Hepatocyte (in vitro differentiated cells): Measurements from ENCODE around the gene GSG1. TPM values are rescaled to one million over a fixed set of nuclear protein-coding genes. Genes with fewer than 3 reads are reported as not detected.

Experiments
- DNase-seq: peaks from one replicate; pipeline ENCODE4 v3.0.0-alpha.2; 2016; ENCODE audit warnings: low spot score
- H2AFZ ChIP-seq: fragments of 200-600 bp; sonication (generic); 2 replicates; pipeline ENCODE4 v1.6.0; 2016; ENCODE audit warnings: antibody characterized with exemption, mild to moderate bottlenecking
- H3K27ac ChIP-seq: fragments of 200-600 bp; sonication (generic); 2 replicates; pipeline ENCODE4 v1.5.1; 2016; ENCODE audit warnings: mild to moderate bottlenecking
- H3K27me3 ChIP-seq: fragments of 200-600 bp; sonication (generic); 2 replicates; pipeline ENCODE4 v1.6.1; 2016
- H3K36me3 ChIP-seq: fragments of 200-600 bp; sonication (generic); replicated peaks from 2 replicates; pipeline ENCODE4 v1.5.1; 2016; ENCODE audit warnings: low read depth; ENCODE audit not compliant: insufficient read depth
- H3K4me1 ChIP-seq: fragments of 200-600 bp; sonication (generic); 2 replicates; pipeline ENCODE4 v1.5.1; 2016; ENCODE audit warnings: mild to moderate bottlenecking, moderate library complexity; ENCODE audit not compliant: insufficient read depth
- H3K4me2 ChIP-seq: fragments of 200-600 bp; sonication (generic); 2 replicates; pipeline ENCODE4 v1.6.0; 2016
- H3K4me3 ChIP-seq: fragments of 200-600 bp; sonication (generic); 2 replicates; pipeline ENCODE4 v1.5.1; 2016; ENCODE audit warnings: mild to moderate bottlenecking
- H3K79me2 ChIP-seq: fragments of 200-600 bp; sonication (generic); 2 replicates; pipeline ENCODE4 v1.6.0; 2017; ENCODE audit warnings: mild to moderate bottlenecking
- H3K9me2 ChIP-seq: fragments of 200-600 bp; sonication (generic); replicated peaks from 2 replicates; pipeline ENCODE4 v1.6.0; 2017; ENCODE audit warnings: mild to moderate bottlenecking; ENCODE audit not compliant: insufficient read depth
- H3K9me3 ChIP-seq: fragments of 200-600 bp; sonication (generic); 2 replicates; pipeline ENCODE4 v1.5.1; 2016; ENCODE audit warnings: low read depth, mild to moderate bottlenecking
- H4K20me1 ChIP-seq: fragments of 200-600 bp; sonication (generic); 2 replicates; pipeline ENCODE4 v1.6.0; 2016; ENCODE audit warnings: mild to moderate bottlenecking; ENCODE audit not compliant: insufficient read depth, poor library complexity, severe bottlenecking
- CTCF ChIP-seq: fragments of 200-600 bp; sonication (generic); IDR thresholded peaks from 2 replicates; pipeline ENCODE4 v1.5.1; 2016; ENCODE audit warnings: antibody characterized with exemption, mild to moderate bottlenecking; ENCODE audit not compliant: poor library complexity
- EZH2 ChIP-seq: fragments of 200-600 bp; sonication (generic); IDR thresholded peaks from 2 replicates; pipeline ENCODE4 v1.6.1; 2016; ENCODE audit warnings: antibody characterized with exemption, mild to moderate bottlenecking, borderline replicate concordance
- EZH2phosphoT487 ChIP-seq: fragments of 200-600 bp; sonication (generic); IDR thresholded peaks from one replicate; pipeline ENCODE4 v1.6.1; 2018; ENCODE audit warnings: antibody characterized with exemption, mild to moderate bottlenecking, low read depth, moderate library complexity; ENCODE audit not compliant: unreplicated experiment, severe bottlenecking
- WGBS: methylation state at CpG from one replicate; pipeline ENCODE4 v1.1.6; 2016; ENCODE audit warnings: low lambda C conversion rate; ENCODE audit errors: missing lambda C conversion rate; 5-methylcytosine and 5-hydroxymethylcytosine counted together
- polyA plus RNA-seq: library from polyadenylated mRNA; unstranded; fragments of >200 nt; fragmentation: Nextera tagmentation; extraction: Ambion mirVana; gene quantifications from 2 replicates; pipeline ENCODE4 v1.2.1, GENCODE V29; 2016
- total RNA-seq: library from RNA; depleted of rRNA; stranded (reverse); fragments of >200 nt; gene quantifications from 2 replicates; pipeline ENCODE4 v1.2.3, GENCODE V29; 2014

Gene GSG1
- total and polyA plus RNA-seq, 2 experiments from 2014 or later: 0.37 TPM; not detected in 1

GRCh38 chr12:13117029-13117428, 13.6 kb upstream of the GSG1 start:
- Histone ChIP-seq H3K9me2 (no peaks in the 10 kb centered on the region), H3K36me3 (no peaks in the 10 kb centered on the region), H3K4me1 (no peaks in the 10 kb centered on the region), H3K27me3 (no peaks in the 10 kb centered on the region), H3K9me3 (no peaks in the 10 kb centered on the region), H3K4me3 (no peak overlapping the region), H2AFZ (no peak overlapping the region), H3K4me2 (no peak overlapping the region), H3K27ac (no peak overlapping the region), H4K20me1 (no peaks in the 10 kb centered on the region), H3K79me2 (no peaks in the 10 kb centered on the region)
- no peak for DNase-seq
- 64% methylated on average over 6 of the region's 6 CpGs for WGBS
- TF ChIP-seq EZH2 (no peak), EZH2phosphoT487 (no peak), CTCF (no peak)

- H3K4me2 ChIP-seq: no peak overlapping the region
- H3K4me1 ChIP-seq: no peaks in the 10 kb centered on the region
- H2AFZ ChIP-seq: no peak overlapping the region
- H3K36me3 ChIP-seq: no peaks in the 10 kb centered on the region
- no peak overlapping the region for H3K27ac ChIP-seq
- no peak overlapping the region for H3K4me3 ChIP-seq
- H3K79me2 ChIP-seq: no peaks in the 10 kb centered on the region
- H3K9me2 ChIP-seq: no peaks in the 10 kb centered on the region
- H3K9me3 ChIP-seq: no peaks in the 10 kb centered on the region
- WGBS: 91% methylated on average over 7 of the region's 7 CpGs
- H4K20me1 ChIP-seq: no peaks in the 10 kb centered on the region
- TF ChIP-seq CTCF (no peak), EZH2phosphoT487 (no peak), EZH2 (no peak)
- DNase-seq: no peak
- no peaks in the 10 kb centered on the region for H3K27me3 ChIP-seq
These were observed 12.8 kb upstream of the GSG1 start for GRCh38 chr12:13116259-13116658.

GRCh38 chr12:13114251-13115052, 11.0 kb upstream of the GSG1 start:
- no peaks in the 10 kb centered on the region for H3K9me3 ChIP-seq
- no peaks in the 10 kb centered on the region for H3K9me2 ChIP-seq
- no peak overlapping the region for H2AFZ ChIP-seq
- H3K4me3 ChIP-seq: no peak overlapping the region
- H3K4me2 ChIP-seq: peak overlapping the region; percentile 18
- TF ChIP-seq EZH2phosphoT487 (no peak), CTCF (no peak), EZH2 (no peak)
- no peaks in the 10 kb centered on the region for H4K20me1 ChIP-seq
- WGBS: 53% methylated on average over 15 of the region's 15 CpGs
- no peaks in the 10 kb centered on the region for H3K4me1 ChIP-seq
- H3K79me2 ChIP-seq: no peaks in the 10 kb centered on the region
- no peaks in the 10 kb centered on the region for H3K36me3 ChIP-seq
- H3K27ac ChIP-seq: no peak overlapping the region
- no peak for DNase-seq
- H3K27me3 ChIP-seq: no peaks in the 10 kb centered on the region
